ENCODE data around the gene NUP42. TPM values are rescaled to one million over a fixed set of nuclear protein-coding genes. Genes with fewer than 3 reads are reported as not detected.

The NUP42 gene
- total and polyA plus RNA-seq, 2 of the 13 experiments (the other 11 are each of a cell fraction or from before 2014, with no cell fraction given) = 32.0 to 51.5 TPM

GRCh38 chr7:23213755-23214154 is 31.9 kb downstream of the NUP42 start:
- no peak for ATAC-seq
- no peak overlapping the region for H3K9ac ChIP-seq (ENCODE audit: insufficient read depth, low read depth, low read length)
- no peaks in the 10 kb centered on the region for H3K79me2 ChIP-seq (ENCODE audit: insufficient read depth, low read length)
- peaks cover 15% of the 10 kb centered on the region; the same call in 1 of the 2 replicates for H3K4me1 ChIP-seq (ENCODE audit: insufficient read depth, low read length)
- H3K36me3 ChIP-seq (replicated peaks in 1 of 2; ENCODE audit: control insufficient read depth in 1 of 2, insufficient read depth in 2 of 2, low read length in 2 of 2) = no peaks in the 10 kb centered on the region
- CTCF ChIA-PET (ENCODE audit: low intra/inter-chr PET ratio, low total read pairs) = no interaction called here
- no peak overlapping the region for H3K4me3 ChIP-seq (replicated peaks in 1 of 3; ENCODE audit: insufficient read depth in 1 of 3, low read depth in 2 of 3, low read length in 3 of 3)
- H3K27me3 ChIP-seq (ENCODE audit: control insufficient read depth in 1 of 2, insufficient read depth in 2 of 2, low read length in 2 of 2) = 0 out of 5 replicates have a peak, but pooled peaks cover 0 to 5% of the 10 kb centered on the region in 2 experiments
- H2AFZ ChIP-seq (ENCODE audit: low read length) = no peak overlapping the region
- POLR2A ChIA-PET = no interaction called here
- H3K27ac ChIP-seq (ENCODE audit: extremely low read length, insufficient read depth, low read length) = no peak overlapping the region
- 90% methylated on average over 10 of the region's 11 CpGs for WGBS (ENCODE audit: low lambda C conversion rate)
- H3K9me3 ChIP-seq (ENCODE audit: low read length) = no peaks in the 10 kb centered on the region
- FAIRE-seq = no peak
- intact Hi-C loops (cut with micrococcal nuclease; ENCODE audit: unreplicated experiment) (no loop called here), in situ Hi-C loops (cut with HindIII; ENCODE audit: extremely low pct_ligation_motif_present, low pct_unique_long_range_greater_than_20kb) (no loop called here)
- no peaks in the 10 kb centered on the region for H4K20me1 ChIP-seq (ENCODE audit: insufficient read depth, low read length)
- no peak for DNase-seq (ENCODE audit: low spot score)
- TF ChIP-seq KLF12 (CRISPR knock-in tag; IDR thresholded peaks at IDR 0.05; ENCODE audit: borderline replicate concordance) (no peak), TBX3 (IDR thresholded peaks at IDR 0.05; ENCODE audit: borderline replicate concordance) (no peak), HNRNPL (IDR thresholded peaks at IDR 0.05; ENCODE audit: low read depth, low read length) (no peak), ZNF18 (CRISPR knock-in tag; IDR thresholded peaks at IDR 0.05; ENCODE audit: insufficient replicate concordance) (no peak), ZNF33B (CRISPR knock-in tag; IDR thresholded peaks at IDR 0.05) (no peak), TFDP2 (CRISPR knock-in tag; IDR thresholded peaks at IDR 0.05) (no peak), JUNB (CRISPR knock-in tag; IDR thresholded peaks at IDR 0.05; ENCODE audit: borderline replicate concordance) (no peak), THYN1 (CRISPR knock-in tag; IDR thresholded peaks at IDR 0.05; ENCODE audit: borderline replicate concordance, low read depth) (no peak), FOXO1 (CRISPR knock-in tag; IDR thresholded peaks at IDR 0.05) (no peak), CENPBD1 (CRISPR knock-in tag; IDR thresholded peaks at IDR 0.05; ENCODE audit: borderline replicate concordance, low read depth) (no peak), NR1H2 (CRISPR knock-in tag; IDR thresholded peaks at IDR 0.05; ENCODE audit: borderline replicate concordance, low read depth) (no peak), POLR2G (IDR thresholded peaks at IDR 0.05; ENCODE audit: low read depth, low read length) (no peak), ZNF646 (CRISPR knock-in tag; IDR thresholded peaks at IDR 0.05) (no peak), FOXJ3 (CRISPR knock-in tag; IDR thresholded peaks at IDR 0.05; ENCODE audit: borderline replicate concordance) (no peak), ZSCAN30 (CRISPR knock-in tag; IDR thresholded peaks at IDR 0.05) (no peak)
- no TSS peak for BruUV-seq (replicated peaks)
- H3K4me2 ChIP-seq (ENCODE audit: low read depth, low read length) = no peak overlapping the region

Measured in HepG2 (cell line).